Lower lobe of right lung (tissue), 2 donors: ENCODE measurements around the gene FOXO6. TPM values are rescaled to one million over a fixed set of nuclear protein-coding genes. Genes with fewer than 3 reads are reported as not detected.

Experiments used
- ATAC-seq, 2 donors: fragments of 200-7000 bp; cut with Tn5 transposase; one replicate each; pipeline ENCODE4 v1.9.1; 2020 to 2022; ENCODE audit warnings: mild to moderate bottlenecking in 2 of 2, moderate library complexity in 2 of 2
- DNase-seq: peaks from one replicate; pipeline ENCODE4 v3.0.0-alpha.2; 2020
- H3K27ac ChIP-seq: fragments of 200-600 bp; one replicate; pipeline ENCODE4 v1.8.0; 2022
- H3K27me3 ChIP-seq: fragments of 200-600 bp; one replicate; pipeline ENCODE4 v1.8.0; 2022; ENCODE audit warnings: low read depth
- H3K36me3 ChIP-seq: fragments of 200-600 bp; one replicate; pipeline ENCODE4 v1.8.0; 2022; ENCODE audit warnings: mild to moderate bottlenecking
- H3K4me1 ChIP-seq: fragments of 200-600 bp; one replicate; pipeline ENCODE4 v1.8.0; 2022
- H3K4me3 ChIP-seq: fragments of 200-600 bp; one replicate; pipeline ENCODE4 v1.8.0; 2022; ENCODE audit warnings: mild to moderate bottlenecking
- H3K9me3 ChIP-seq: fragments of 200-600 bp; one replicate; pipeline ENCODE4 v1.8.0; 2022
- CTCF ChIP-seq: fragments of 200-600 bp; IDR thresholded peaks from one replicate; pipeline ENCODE4 v1.8.0; 2022; ENCODE audit warnings: antibody characterized with exemption, mild to moderate bottlenecking
- intact Hi-C: fragments of 100-400 bp; cut with DNase I; formaldehyde crosslinking; loops from one replicate; pipeline ENCODE4 v1.11.0; 2022
- total RNA-seq: library from RNA; stranded (reverse); fragmentation: NEBNext Ultra II Directional; extraction: Animal tissue kit (Norgen Biotek cat#: 25700); gene quantifications from one replicate; pipeline ENCODE4 v1.2.1, GENCODE V29; 2021
- donor health status: DM: no; HTN: yes; CAD: no; lungs with severe emphysema.

Gene FOXO6
- total RNA-seq, 1 donor from 2014 or later = 0.92 TPM

DNA sequence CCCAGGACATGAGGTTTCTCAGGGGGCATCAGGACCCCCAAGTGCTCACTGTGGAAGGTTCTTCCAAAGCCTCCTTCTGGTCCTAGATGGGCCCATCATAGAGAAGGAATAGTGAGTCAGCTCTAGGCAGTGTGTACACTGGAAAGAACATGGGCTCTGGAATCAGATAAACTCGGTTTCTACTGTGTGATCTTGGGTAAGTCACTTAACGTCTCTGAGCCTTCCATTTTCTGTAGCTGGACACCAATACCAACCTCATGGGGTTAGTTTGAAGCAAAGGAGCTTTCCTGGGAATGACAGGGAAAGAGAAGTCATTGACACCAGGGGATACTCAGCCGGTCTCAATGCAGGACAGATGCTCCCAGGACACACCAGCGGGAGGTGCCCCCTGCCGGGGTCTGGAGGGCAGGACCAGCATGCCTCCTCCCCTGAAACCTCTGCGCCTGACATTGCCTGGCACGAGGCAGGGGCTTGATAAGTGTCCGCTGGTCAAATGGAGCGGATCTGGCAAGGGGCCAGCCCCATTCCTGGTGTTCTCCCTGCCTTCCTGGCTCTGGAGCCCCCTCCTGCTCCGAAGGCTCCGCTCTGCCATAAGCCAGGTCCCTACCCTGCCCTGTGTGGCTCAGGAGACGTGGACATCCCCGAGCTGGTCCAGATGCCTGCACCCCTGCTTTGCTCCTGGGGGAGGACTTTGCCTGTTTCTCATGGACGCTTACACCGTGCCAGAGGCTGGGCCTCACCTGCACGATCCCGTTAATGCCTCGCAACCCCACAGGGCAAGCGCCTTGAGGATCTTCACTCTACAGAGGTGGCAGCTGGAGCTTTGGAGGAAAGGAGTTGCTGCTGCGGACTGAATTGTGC is 70.5 kb downstream of the FOXO6 start:
- H3K27ac ChIP-seq = no peak overlapping the region
- peak; percentile 49 for DNase-seq
- TF ChIP-seq CTCF = no peak
- intact Hi-C loops = no loop called here
- no peaks in the 10 kb centered on the region for H3K9me3 ChIP-seq
- H3K36me3 ChIP-seq = no peaks in the 10 kb centered on the region
- no peaks in the 10 kb centered on the region for H3K27me3 ChIP-seq
- ATAC-seq = peak in 1 of 2 donors; percentile 4
- H3K4me1 ChIP-seq = peaks cover 20% of the 10 kb centered on the region
- no peak overlapping the region for H3K4me3 ChIP-seq

Other genes starting within 250 kb of the FOXO6 start
- 30.0 TPM for gene SCMH1, start 119.1 kb upstream of the FOXO6 start, total RNA-seq
- 2.1 TPM for gene EDN2, start 123.2 kb downstream of the FOXO6 start, total RNA-seq